ENCODE results near the gene DNAH2. TPM values are rescaled to one million over a fixed set of nuclear protein-coding genes. Genes with fewer than 3 reads are reported as not detected.

DNAH2 gene
- total and polyA plus RNA-seq, 2 donors: 0.07 to 0.14 TPM

DNA sequence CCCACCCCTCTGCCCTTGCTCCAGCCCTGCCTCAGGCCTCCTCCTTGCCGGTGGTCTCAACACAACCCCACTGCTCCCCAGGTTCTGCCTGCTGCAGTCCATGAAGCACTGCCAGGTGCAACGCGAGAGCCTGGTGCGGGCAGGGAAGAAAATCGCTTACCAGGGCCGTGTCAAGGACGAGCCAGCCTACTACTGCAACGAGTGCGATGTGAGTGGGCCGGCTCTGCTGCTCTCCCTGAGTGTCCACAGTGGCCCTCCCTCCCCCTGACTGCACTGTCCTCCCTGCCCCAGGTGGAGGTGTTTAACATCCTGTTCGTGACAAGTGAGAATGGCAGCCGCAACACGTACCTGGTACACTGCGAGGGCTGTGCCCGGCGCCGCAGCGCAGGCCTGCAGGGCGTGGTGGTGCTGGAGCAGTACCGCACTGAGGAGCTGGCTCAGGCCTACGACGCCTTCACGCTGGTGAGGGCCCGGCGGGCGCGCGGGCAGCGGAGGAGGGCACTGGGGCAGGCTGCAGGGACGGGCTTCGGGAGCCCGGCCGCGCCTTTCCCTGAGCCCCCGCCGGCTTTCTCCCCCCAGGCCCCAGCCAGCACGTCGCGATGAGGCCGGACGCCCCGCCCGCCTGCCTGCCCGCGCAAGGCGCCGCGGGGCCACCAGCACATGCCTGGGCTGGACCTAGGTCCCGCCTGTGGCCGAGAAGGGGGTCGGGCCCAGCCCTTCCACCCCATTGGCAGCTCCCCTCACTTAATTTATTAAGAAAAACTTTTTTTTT, 135.6 kb downstream of the DNAH2 start:
- H3K27me3 ChIP-seq (ENCODE audit: control insufficient read depth in 2 of 2, insufficient read depth in 1 of 2, low read length in 1 of 2): no peaks in the 10 kb centered on the region
- H3K27ac ChIP-seq (ENCODE audit: low read depth in 1 of 2, low read length in 1 of 2): no peak overlapping the region
- peaks cover 22 to 47% of the 10 kb centered on the region in 2 donors for H3K4me1 ChIP-seq (ENCODE audit: control insufficient read depth in 2 of 2, insufficient read depth in 2 of 2, low read length in 2 of 2)
- peaks cover 72 to 73% of the 10 kb centered on the region in 2 donors for H3K36me3 ChIP-seq (ENCODE audit: control insufficient read depth in 2 of 2, insufficient read depth in 2 of 2, low read length in 1 of 2)
- DNase-seq (ENCODE audit: low read depth in 6 of 9, low spot score in 9 of 9): no peak
- H3K9me3 ChIP-seq (ENCODE audit: control insufficient read depth in 2 of 2, insufficient read depth in 1 of 2, low read length in 1 of 2): peaks cover 0 to 17% of the 10 kb centered on the region in 2 donors
- no peak overlapping the region for H3K4me3 ChIP-seq (ENCODE audit: low read length in 2 of 2)
- 96% methylated on average over 51 of the region's 51 CpGs for WGBS

DNA sequence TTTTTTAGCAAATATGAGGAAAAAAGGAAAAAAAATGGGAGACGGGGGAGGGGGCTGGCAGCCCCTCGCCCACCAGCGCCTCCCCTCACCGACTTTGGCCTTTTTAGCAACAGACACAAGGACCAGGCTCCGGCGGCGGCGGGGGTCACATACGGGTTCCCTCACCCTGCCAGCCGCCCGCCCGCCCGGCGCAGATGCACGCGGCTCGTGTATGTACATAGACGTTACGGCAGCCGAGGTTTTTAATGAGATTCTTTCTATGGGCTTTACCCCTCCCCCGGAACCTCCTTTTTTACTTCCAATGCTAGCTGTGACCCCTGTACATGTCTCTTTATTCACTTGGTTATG, 136.1 kb downstream of the DNAH2 start:
- Histone ChIP-seq H3K36me3 (ENCODE audit: control insufficient read depth in 2 of 2, insufficient read depth in 2 of 2, low read length in 1 of 2) (peaks cover 67 to 68% of the 10 kb centered on the region in 2 donors), H3K27me3 (ENCODE audit: control insufficient read depth in 2 of 2, insufficient read depth in 1 of 2, low read length in 1 of 2) (no peaks in the 10 kb centered on the region), H3K27ac (ENCODE audit: low read depth in 1 of 2, low read length in 1 of 2) (no peak overlapping the region), H3K9me3 (ENCODE audit: control insufficient read depth in 2 of 2, insufficient read depth in 1 of 2, low read length in 1 of 2) (peaks cover 0 to 17% of the 10 kb centered on the region in 2 donors), H3K4me1 (ENCODE audit: control insufficient read depth in 2 of 2, insufficient read depth in 2 of 2, low read length in 2 of 2) (peaks cover 27 to 53% of the 10 kb centered on the region in 2 donors), H3K4me3 (ENCODE audit: low read length in 2 of 2) (no peak overlapping the region)
- no peak for DNase-seq (ENCODE audit: low read depth in 6 of 9, low spot score in 9 of 9)
- WGBS: 97% methylated on average over 21 of the region's 21 CpGs

GRCh38 chr17:7854078-7854777, 136.7 kb downstream of the DNAH2 start:
- Histone ChIP-seq H3K4me3 (ENCODE audit: low read length in 2 of 2) (no peak overlapping the region), H3K9me3 (ENCODE audit: control insufficient read depth in 2 of 2, insufficient read depth in 1 of 2, low read length in 1 of 2) (peaks cover 0 to 17% of the 10 kb centered on the region in 2 donors), H3K27ac (ENCODE audit: low read depth in 1 of 2, low read length in 1 of 2) (peak overlapping the region in 1 of 2 donors; percentile 33), H3K36me3 (ENCODE audit: control insufficient read depth in 2 of 2, insufficient read depth in 2 of 2, low read length in 1 of 2) (peaks cover 61 to 62% of the 10 kb centered on the region in 2 donors), H3K27me3 (ENCODE audit: control insufficient read depth in 2 of 2, insufficient read depth in 1 of 2, low read length in 1 of 2) (no peaks in the 10 kb centered on the region), H3K4me1 (ENCODE audit: control insufficient read depth in 2 of 2, insufficient read depth in 2 of 2, low read length in 2 of 2) (peaks cover 28 to 58% of the 10 kb centered on the region in 2 donors)
- 96% methylated on average over 31 of the region's 31 CpGs for WGBS
- DNase-seq (ENCODE audit: low read depth in 6 of 9, low spot score in 9 of 9): no peak

DNA sequence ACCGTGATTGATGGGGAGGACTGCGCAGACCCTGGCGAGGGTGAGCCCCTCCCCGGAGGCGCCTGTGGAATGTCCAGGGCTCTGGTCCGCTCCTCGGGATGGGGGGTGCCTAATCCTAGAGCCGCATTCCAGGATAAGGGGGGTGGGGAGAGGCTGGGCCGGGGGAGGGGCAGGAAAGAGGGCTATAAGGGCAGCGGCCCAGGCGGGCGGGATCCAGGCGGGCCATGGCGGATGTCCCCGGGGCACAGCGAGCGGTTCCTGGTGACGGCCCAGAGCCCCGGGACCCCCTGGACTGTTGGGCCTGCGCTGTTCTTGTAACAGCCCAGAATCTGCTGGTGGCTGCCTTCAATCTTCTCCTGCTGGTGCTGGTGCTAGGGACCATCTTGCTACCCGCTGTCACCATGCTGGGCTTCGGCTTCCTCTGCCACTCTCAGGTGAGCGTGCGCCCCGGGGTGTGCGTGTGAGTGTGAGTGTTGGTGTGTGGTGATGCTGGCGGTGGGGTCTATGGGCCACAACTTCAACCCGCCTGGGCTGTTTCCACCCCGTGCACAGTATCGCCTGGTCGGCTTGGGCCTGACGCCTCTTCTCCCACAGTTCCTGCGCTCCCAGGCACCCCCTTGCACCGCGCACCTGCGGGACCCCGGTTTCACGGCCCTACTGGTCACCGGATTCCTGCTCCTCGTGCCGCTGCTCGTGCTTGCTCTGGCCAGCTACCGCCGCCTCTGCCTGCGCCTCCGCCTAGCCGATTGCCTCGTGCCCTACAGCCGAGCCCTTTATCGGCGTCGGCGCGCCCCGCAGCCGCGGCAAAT, 137.5 kb downstream of the DNAH2 start, which contains the start of gene TMEM88:
TMEM88 (plus strand) TSS at position 216 of the 809 bp plus-strand sequence; CDS start at position 225, 9 bp downstream.
- WGBS: 95% methylated on average over 57 of the region's 57 CpGs

GRCh38 chr17:7855660-7856010, 138.1 kb downstream of the DNAH2 start:
- DNase-seq (ENCODE audit: low read depth in 6 of 9, low spot score in 9 of 9): no peak
- Histone ChIP-seq H3K4me1 (ENCODE audit: control insufficient read depth in 2 of 2, insufficient read depth in 2 of 2, low read length in 2 of 2) (peaks cover 27 to 48% of the 10 kb centered on the region in 2 donors), H3K27me3 (ENCODE audit: control insufficient read depth in 2 of 2, insufficient read depth in 1 of 2, low read length in 1 of 2) (no peaks in the 10 kb centered on the region), H3K27ac (ENCODE audit: low read depth in 1 of 2, low read length in 1 of 2) (peak overlapping the region in 1 of 2 donors; percentile 48), H3K9me3 (ENCODE audit: control insufficient read depth in 2 of 2, insufficient read depth in 1 of 2, low read length in 1 of 2) (peaks cover 0 to 17% of the 10 kb centered on the region in 2 donors), H3K36me3 (ENCODE audit: control insufficient read depth in 2 of 2, insufficient read depth in 2 of 2, low read length in 1 of 2) (peaks cover 48 to 52% of the 10 kb centered on the region in 2 donors), H3K4me3 (ENCODE audit: low read length in 2 of 2) (no peak overlapping the region)
- 66% methylated on average over 15 of the region's 15 CpGs for WGBS

More for the DNA sequence above, 137.5 kb downstream of the DNAH2 start, which contains the start of gene TMEM88:
- peaks cover 0 to 17% of the 10 kb centered on the region in 2 donors for H3K9me3 ChIP-seq (ENCODE audit: control insufficient read depth in 2 of 2, insufficient read depth in 1 of 2, low read length in 1 of 2)
- H3K4me3 ChIP-seq (ENCODE audit: low read length in 2 of 2): no peak within 1 kb of the TSS
- no peak for DNase-seq (ENCODE audit: low read depth in 6 of 9, low spot score in 9 of 9)
- peak within 1 kb of the TSS in 1 of 2 donors; percentile 48 for H3K27ac ChIP-seq (ENCODE audit: low read depth in 1 of 2, low read length in 1 of 2)
- H3K4me1 ChIP-seq (ENCODE audit: control insufficient read depth in 2 of 2, insufficient read depth in 2 of 2, low read length in 2 of 2): peaks cover 28 to 53% of the 10 kb centered on the region in 2 donors
- no peaks in the 10 kb centered on the region for H3K27me3 ChIP-seq (ENCODE audit: control insufficient read depth in 2 of 2, insufficient read depth in 1 of 2, low read length in 1 of 2)
- H3K36me3 ChIP-seq (ENCODE audit: control insufficient read depth in 2 of 2, insufficient read depth in 2 of 2, low read length in 1 of 2): peaks cover 53 to 58% of the 10 kb centered on the region in 2 donors

DNA sequence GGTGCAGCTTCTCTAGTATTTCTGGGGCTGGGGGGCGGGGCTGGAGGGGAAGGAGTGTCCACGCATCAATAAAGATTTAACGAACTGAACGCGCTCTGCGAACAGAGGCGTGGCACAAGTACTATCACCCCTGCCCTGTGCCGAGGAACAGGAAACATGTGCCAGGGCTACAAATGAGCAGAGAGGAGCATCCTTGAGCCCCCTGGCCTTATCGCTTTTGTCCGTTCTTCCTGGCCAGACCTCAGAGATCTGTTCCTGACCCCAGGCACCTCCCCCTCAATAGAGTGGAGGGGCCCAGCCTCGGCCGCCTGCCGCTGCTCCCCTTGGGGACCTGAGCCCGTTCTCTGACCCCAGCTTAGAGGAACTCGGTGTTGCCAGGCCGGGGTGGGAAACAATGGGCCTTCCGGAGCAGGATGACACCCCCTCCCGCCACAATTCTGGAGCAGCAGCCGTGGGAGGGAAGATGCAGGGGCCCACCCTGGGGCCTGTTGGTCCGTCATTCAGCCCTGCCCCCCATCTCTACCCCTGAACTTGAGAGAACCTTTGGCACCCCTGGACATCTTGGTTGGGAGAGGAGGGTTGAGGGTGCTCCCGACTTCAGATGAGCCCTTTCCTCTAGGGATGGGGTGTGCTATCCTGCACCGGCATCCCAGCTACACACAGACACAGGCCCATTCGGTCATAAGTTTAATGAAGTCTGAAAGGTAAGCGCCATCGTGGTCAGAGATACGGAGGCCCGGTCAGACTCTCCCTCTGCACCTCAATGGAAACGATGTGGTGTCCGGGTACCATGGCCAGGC, 138.7 kb downstream of the DNAH2 start:
- DNase-seq (ENCODE audit: low read depth in 6 of 9, low spot score in 9 of 9): no peak
- Histone ChIP-seq H3K4me3 (ENCODE audit: low read length in 2 of 2) (peak overlapping the region; percentile 69 to 96), H3K4me1 (ENCODE audit: control insufficient read depth in 2 of 2, insufficient read depth in 2 of 2, low read length in 2 of 2) (peaks cover 21 to 43% of the 10 kb centered on the region in 2 donors), H3K27ac (ENCODE audit: low read depth in 1 of 2, low read length in 1 of 2) (peak overlapping the region; percentile 98), H3K36me3 (ENCODE audit: control insufficient read depth in 2 of 2, insufficient read depth in 2 of 2, low read length in 1 of 2) (peaks cover 43 to 48% of the 10 kb centered on the region in 2 donors), H3K9me3 (ENCODE audit: control insufficient read depth in 2 of 2, insufficient read depth in 1 of 2, low read length in 1 of 2) (peaks cover 0 to 16% of the 10 kb centered on the region in 2 donors), H3K27me3 (ENCODE audit: control insufficient read depth in 2 of 2, insufficient read depth in 1 of 2, low read length in 1 of 2) (no peaks in the 10 kb centered on the region)
- 20% methylated on average over 29 of the region's 29 CpGs for WGBS

DNA sequence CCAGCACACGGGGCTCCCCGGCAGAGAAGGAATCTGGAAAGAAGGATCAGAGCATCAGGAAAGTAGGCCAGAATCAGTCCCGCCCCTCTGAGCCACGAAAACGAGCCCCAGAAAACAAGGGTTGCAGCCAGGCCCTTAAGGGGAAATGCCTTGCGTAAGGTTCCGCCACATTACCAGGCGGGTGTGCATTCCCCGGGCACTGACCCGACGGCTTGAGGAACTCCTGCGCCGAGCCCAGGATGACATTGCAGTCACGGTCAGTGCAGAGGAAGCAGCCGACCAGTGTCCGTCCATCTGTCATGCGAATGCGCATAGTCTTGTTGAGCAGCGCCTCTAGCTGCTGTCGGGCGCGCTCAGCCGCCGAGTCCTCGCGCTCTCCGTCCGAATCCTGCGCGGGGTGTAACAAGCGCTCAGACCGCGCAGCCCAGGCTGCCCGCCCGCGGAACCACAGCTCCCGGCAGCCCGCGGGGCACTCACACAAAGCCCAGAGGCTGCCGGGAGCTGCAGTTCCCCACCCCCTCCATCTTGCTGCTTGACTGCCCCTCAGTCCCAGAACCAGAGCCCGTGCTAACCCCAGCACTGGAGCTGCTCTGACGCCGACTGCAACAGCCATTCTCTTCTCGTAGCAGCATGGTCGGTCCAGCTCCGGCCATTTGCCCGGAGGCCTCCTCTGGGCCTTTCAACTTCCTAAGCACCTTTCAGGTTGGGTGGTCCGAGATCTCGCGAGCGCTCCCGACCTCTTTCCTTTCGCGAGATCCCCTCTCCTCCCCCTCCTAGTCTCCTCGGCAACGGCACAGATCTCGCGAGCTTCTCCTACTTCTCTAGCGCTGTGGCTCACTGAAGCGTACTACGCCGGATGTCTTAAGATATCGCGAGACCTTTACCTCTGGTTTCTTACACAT, 139.5 kb downstream of the DNAH2 start, which contains the start of gene NAA38:
NAA38 (minus strand) TSS at position 749 of the 902 bp plus-strand sequence; CDS start at position 653, 96 bp downstream.
- peaks cover 16 to 35% of the 10 kb centered on the region in 2 donors for H3K4me1 ChIP-seq (ENCODE audit: control insufficient read depth in 2 of 2, insufficient read depth in 2 of 2, low read length in 2 of 2)
- WGBS: under 1% methylated on average over 64 of the region's 64 CpGs

More for the DNA sequence above, 139.5 kb downstream of the DNAH2 start, which contains the start of gene NAA38:
- Histone ChIP-seq H3K9me3 (ENCODE audit: control insufficient read depth in 2 of 2, insufficient read depth in 1 of 2, low read length in 1 of 2) (peaks cover 0 to 8% of the 10 kb centered on the region in 2 donors), H3K27me3 (ENCODE audit: control insufficient read depth in 2 of 2, insufficient read depth in 1 of 2, low read length in 1 of 2) (no peaks in the 10 kb centered on the region), H3K27ac (ENCODE audit: low read depth in 1 of 2, low read length in 1 of 2) (peak within 1 kb of the TSS; percentile 98), H3K36me3 (ENCODE audit: control insufficient read depth in 2 of 2, insufficient read depth in 2 of 2, low read length in 1 of 2) (peaks cover 36 to 46% of the 10 kb centered on the region in 2 donors), H3K4me3 (ENCODE audit: low read length in 2 of 2) (peak within 1 kb of the TSS; percentile 69 to 96)
- DNase-seq (ENCODE audit: low read depth in 6 of 9, low spot score in 9 of 9): peak; percentile 98 to 100 (median 99)
